Astrocyte of the spinal cord (primary cell): Measurements from ENCODE around the gene ASTN2.
"Not testable (repeated sequence)": the region's sequence is repeated elsewhere in the genome, so short reads cannot be mapped to it uniquely, and the experiment has no call there.

Source experiments
- DNase-seq: peaks from one replicate; pipeline ENCODE4 v3.0.0; 2011; ENCODE audit warnings: low read depth, low spot score
- H3K4me3 ChIP-seq: 2 replicates; pipeline ENCODE4 v1.5.1; 2011; ENCODE audit warnings: low read depth, mild to moderate bottlenecking, low read length, moderate library complexity
- CTCF ChIP-seq: IDR thresholded peaks from 2 replicates; pipeline ENCODE4 v1.5.1; 2012; ENCODE audit warnings: low read depth, mild to moderate bottlenecking, low read length, inconsistent platforms
- in situ Hi-C: cut with HindIII; loops from 2 replicates; pipeline ENCODE4 v1.10.0; 2017; ENCODE audit warnings: low sequenced_read_pairs

ASTN2 gene

GRCh38 chr9:116899337-116900006 lies 515.4 kb downstream of the ASTN2 start:
- no peak overlapping the region for H3K4me3 ChIP-seq
- in situ Hi-C loops: no loop called here
- peak; percentile 10 for DNase-seq
- TF ChIP-seq CTCF: no peak

DNA sequence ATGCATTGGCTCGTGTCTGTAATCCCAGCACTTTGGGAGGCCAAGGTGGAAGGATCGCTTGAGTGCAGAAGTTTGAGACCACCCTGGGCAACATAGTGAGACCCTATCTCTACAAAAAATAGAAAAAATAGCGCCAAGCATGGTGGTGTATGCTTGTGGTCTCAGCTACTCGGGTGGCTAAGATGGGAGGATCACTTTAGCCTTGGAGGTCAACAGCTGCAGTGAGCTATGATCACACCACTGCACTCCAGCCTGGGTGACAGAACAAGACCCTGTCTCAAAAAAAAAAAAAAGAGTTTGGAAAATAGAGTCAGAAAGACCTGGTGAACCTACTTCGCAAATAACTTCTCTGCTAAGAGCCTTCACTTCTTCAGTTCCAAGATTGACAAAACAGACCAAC lies 516.7 kb downstream of the ASTN2 start:
- H3K4me3 ChIP-seq, DNase-seq, in situ Hi-C loops: not testable (repeated sequence)

DNA sequence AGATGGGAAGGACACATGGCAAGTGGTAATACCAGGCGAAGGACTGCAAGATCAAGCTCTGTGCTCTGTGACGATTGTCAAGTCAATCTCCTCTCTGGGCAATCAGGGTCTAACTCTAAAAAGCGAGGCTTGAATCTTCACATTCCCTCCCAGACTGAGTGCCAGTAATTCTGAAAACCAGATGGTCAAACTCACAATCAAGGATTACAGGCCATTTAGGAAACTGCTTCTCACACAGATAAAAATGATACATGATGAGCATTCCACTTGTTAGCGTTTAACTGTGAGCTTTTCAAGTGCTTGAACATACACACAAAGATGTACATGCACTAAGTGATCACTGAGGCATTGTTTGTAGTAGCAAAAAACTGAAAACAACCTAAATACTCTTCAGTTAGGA lies 517.7 kb downstream of the ASTN2 start:
- no peak for TF ChIP-seq CTCF
- DNase-seq: no peak
- H3K4me3 ChIP-seq: no peak overlapping the region
- in situ Hi-C loops: no loop called here

DNA sequence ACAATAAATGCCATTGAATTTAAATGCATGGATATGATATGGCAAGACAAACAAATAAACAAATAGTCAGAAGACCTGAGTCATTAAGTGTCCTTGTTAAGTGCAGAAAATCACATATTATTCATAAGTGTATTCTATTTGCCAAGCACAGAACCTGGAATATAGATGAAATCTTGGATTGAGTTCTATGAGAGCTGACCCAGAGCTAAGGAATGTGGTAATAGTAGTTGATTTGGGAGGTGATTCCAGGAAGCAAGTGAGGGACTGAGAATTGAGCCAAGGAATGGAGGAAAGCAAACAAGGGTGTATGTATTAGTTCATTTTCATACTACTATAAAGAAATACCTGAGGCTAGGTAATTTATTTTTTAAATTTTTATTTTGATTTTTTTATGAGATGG lies 518.9 kb downstream of the ASTN2 start:
- TF ChIP-seq CTCF: no peak
- no peak overlapping the region for H3K4me3 ChIP-seq
- no peak for DNase-seq
- in situ Hi-C loops: no loop called here

DNA sequence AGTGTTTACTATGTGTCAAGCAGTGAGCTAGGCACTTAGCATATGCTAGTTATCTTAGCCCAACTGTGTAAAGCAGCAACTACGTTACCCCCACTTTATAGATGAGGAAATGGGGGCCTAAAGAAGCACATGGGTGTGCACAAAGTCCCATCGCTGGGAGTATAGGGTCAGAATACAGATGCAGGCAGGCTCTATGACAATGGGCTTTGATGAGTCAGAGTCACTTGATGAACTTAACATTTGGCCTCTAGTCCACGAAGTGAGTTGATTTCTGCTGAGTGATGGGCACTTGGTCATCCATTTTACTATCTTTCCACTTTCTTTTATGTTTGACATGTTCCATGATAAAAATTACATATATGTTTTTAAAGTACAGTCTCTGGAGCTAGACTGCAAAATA lies 523.4 kb downstream of the ASTN2 start:
- H3K4me3 ChIP-seq: no peak overlapping the region
- DNase-seq: no peak
- in situ Hi-C loops: no loop called here
- no peak for TF ChIP-seq CTCF

DNA sequence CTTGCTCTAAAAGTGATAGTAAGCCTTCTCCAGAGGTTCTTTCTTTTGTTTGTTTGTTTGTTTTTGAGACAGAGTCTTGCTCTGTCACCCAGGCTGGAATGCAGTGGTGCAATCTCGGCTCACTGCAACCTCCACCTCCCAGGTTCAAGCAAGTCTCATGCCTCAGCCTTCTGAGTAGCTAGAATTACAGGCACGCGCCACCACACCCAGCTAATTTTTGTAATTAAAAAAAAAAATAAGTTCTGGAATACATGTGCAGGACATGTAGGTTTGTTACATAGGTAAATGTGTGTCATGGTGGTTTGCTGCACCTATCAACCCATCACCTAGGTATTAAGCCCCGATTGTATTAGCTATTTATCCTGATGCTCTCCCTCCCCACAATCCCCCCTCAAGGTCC lies 526.4 kb downstream of the ASTN2 start:
- DNase-seq, in situ Hi-C loops, H3K4me3 ChIP-seq: not testable (repeated sequence)

- in situ Hi-C loops: no loop called here
- no peak for TF ChIP-seq CTCF
- H3K4me3 ChIP-seq: no peak overlapping the region
- no peak for DNase-seq
Observed at GRCh38 chr9:116888066-116888465, 526.8 kb downstream of the ASTN2 start.

- no peak overlapping the region for H3K4me3 ChIP-seq
- in situ Hi-C loops: no loop called here
- no peak for TF ChIP-seq CTCF
Observed at GRCh38 chr9:116883676-116884075, 531.2 kb downstream of the ASTN2 start.

More at GRCh38 chr9:116883676-116884075, 531.2 kb downstream of the ASTN2 start:
- no peak for DNase-seq
